SK-N-SH (cell line): ENCODE measurements around the gene RASAL3.

Source experiments
- ELF1 ChIP-seq: IDR thresholded peaks from 2 replicates; pipeline ENCODE4 v1.4.0; 2012
- RAD21 ChIP-seq: IDR thresholded peaks from 2 replicates; pipeline ENCODE4 v1.6.1; 2012; ENCODE audit warnings: mild to moderate bottlenecking, low read length
- TAF1 ChIP-seq: IDR thresholded peaks from 2 replicates; pipeline ENCODE4 v1.6.1; 2012; ENCODE audit warnings: low read depth, mild to moderate bottlenecking, low read length, moderate library complexity, borderline replicate concordance
- TEAD4 ChIP-seq: IDR thresholded peaks from 2 replicates; pipeline ENCODE4 v1.4.0; 2012; ENCODE audit warnings: mild to moderate bottlenecking, borderline replicate concordance; ENCODE audit not compliant: insufficient read depth
- YY1 ChIP-seq: IDR thresholded peaks from 2 replicates; pipeline ENCODE4 v1.4.0; 2012; ENCODE audit warnings: low read depth, mild to moderate bottlenecking
- TF ChIP-seq, protein P1 (sequence below): fragments of 200-600 bp; sonication (generic); IDR thresholded peaks from 2 replicates; pipeline ENCODE4 v1.6.1; 2017; ENCODE audit warnings: antibody characterized with exemption, mild to moderate bottlenecking, moderate library complexity

DNA sequence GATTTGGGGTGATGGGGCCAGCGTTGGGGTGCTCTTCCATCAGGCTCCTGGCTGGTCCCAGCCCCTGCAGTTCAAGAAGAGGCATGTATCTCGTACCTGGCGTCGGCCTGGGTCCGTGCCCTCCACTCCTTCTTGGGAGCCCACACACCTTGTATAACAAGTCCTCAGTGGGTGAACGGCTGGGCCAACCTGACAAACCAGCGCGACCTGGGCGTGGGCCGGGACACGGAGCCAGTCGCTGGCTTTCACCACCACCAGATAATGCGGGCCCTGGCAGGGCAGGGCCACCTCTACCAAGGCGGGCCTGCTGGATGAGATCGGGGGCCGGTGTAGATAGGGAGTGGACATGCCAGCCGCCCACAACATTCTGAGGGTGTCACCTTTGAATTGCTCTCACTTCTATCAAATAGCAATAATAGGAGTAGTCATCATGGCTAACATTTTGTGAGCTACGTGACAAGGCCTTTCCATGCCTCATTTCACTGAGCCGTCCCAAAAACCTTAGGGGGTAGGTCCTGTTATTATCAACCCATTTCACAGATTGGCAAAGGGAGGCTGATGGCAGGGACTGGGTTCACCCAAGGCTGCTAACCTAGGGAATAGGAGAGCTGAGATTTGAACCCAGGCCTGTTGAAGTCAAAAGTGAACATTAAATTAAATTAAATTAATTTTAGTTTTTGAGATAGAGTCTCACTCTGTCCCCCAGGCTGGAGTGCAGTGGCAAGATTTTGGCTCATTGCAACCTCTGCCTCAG is 47.5 kb upstream of the RASAL3 start:
- no peak for TF ChIP-seq TAF1
- TF ChIP-seq, protein P1, sequence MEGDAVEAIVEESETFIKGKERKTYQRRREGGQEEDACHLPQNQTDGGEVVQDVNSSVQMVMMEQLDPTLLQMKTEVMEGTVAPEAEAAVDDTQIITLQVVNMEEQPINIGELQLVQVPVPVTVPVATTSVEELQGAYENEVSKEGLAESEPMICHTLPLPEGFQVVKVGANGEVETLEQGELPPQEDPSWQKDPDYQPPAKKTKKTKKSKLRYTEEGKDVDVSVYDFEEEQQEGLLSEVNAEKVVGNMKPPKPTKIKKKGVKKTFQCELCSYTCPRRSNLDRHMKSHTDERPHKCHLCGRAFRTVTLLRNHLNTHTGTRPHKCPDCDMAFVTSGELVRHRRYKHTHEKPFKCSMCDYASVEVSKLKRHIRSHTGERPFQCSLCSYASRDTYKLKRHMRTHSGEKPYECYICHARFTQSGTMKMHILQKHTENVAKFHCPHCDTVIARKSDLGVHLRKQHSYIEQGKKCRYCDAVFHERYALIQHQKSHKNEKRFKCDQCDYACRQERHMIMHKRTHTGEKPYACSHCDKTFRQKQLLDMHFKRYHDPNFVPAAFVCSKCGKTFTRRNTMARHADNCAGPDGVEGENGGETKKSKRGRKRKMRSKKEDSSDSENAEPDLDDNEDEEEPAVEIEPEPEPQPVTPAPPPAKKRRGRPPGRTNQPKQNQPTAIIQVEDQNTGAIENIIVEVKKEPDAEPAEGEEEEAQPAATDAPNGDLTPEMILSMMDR, result no peak
- no peak for TF ChIP-seq YY1
- TF ChIP-seq TEAD4, result no peak
- no peak for TF ChIP-seq ELF1
- TF ChIP-seq RAD21, result no peak
